Body of pancreas (tissue), 4 donors: ENCODE data around the gene AMPD3.

ENCODE experiments used
- POLR2A ChIP-seq, 3 donors: fragments of 450-650 bp; IDR thresholded peaks; one replicate each; pipeline ENCODE4 v1.6.1; 2016; ENCODE audit warnings: antibody characterized with exemption in 3 of 3, mild to moderate bottlenecking in 2 of 3
- TF ChIP-seq, protein P1 (sequence below), 7 experiments: fragments of 450-650 bp in 4 of 7; fragments of 200-600 bp in 3 of 7; sonication (generic) in 3 of 7; IDR thresholded peaks; one replicate each; pipeline ENCODE4 v1.5.1; 2016 to 2019; ENCODE audit warnings: antibody characterized with exemption in 7 of 7

- TF ChIP-seq, protein P1, sequence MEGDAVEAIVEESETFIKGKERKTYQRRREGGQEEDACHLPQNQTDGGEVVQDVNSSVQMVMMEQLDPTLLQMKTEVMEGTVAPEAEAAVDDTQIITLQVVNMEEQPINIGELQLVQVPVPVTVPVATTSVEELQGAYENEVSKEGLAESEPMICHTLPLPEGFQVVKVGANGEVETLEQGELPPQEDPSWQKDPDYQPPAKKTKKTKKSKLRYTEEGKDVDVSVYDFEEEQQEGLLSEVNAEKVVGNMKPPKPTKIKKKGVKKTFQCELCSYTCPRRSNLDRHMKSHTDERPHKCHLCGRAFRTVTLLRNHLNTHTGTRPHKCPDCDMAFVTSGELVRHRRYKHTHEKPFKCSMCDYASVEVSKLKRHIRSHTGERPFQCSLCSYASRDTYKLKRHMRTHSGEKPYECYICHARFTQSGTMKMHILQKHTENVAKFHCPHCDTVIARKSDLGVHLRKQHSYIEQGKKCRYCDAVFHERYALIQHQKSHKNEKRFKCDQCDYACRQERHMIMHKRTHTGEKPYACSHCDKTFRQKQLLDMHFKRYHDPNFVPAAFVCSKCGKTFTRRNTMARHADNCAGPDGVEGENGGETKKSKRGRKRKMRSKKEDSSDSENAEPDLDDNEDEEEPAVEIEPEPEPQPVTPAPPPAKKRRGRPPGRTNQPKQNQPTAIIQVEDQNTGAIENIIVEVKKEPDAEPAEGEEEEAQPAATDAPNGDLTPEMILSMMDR (IDR thresholded peaks at IDR 0.05): no peak
- TF ChIP-seq POLR2A (IDR thresholded peaks at IDR 0.05): no peak
Observed at GRCh38 chr11:10439924-10440323, 15.1 kb upstream of the AMPD3 start.
